H7 (cell line): Measurements from ENCODE around the gene ARHGAP4. TPM values are rescaled to one million over a fixed set of nuclear protein-coding genes. Genes with fewer than 3 reads are reported as not detected.

Source experiments
- DNase-seq: peaks from one replicate; pipeline ENCODE4 v3.0.0; 2012
- H3K27me3 ChIP-seq: 2 replicates; pipeline ENCODE4 v1.6.0; 2011; ENCODE audit warnings: mild to moderate bottlenecking, low read length; ENCODE audit not compliant: control insufficient read depth, insufficient read depth
- H3K36me3 ChIP-seq: replicated peaks from 2 replicates; pipeline ENCODE4 v1.5.1; 2011; ENCODE audit warnings: low read length; ENCODE audit not compliant: control insufficient read depth, insufficient read depth
- H3K4me3 ChIP-seq: 2 replicates; pipeline ENCODE4 v1.5.1; 2011; ENCODE audit warnings: low read depth, mild to moderate bottlenecking, control low read depth, low read length, moderate library complexity; ENCODE audit not compliant: insufficient read depth
- total RNA-seq: library from RNA; depleted of rRNA; stranded (reverse); fragments of >200 nt; shearing (Covaris generic); gene quantifications from 2 replicates; pipeline ENCODE4 v1.2.3, GENCODE V29; 2014

ARHGAP4 gene
- total RNA-seq, 1 experiment from 2014 or later = 39.4 TPM

DNA sequence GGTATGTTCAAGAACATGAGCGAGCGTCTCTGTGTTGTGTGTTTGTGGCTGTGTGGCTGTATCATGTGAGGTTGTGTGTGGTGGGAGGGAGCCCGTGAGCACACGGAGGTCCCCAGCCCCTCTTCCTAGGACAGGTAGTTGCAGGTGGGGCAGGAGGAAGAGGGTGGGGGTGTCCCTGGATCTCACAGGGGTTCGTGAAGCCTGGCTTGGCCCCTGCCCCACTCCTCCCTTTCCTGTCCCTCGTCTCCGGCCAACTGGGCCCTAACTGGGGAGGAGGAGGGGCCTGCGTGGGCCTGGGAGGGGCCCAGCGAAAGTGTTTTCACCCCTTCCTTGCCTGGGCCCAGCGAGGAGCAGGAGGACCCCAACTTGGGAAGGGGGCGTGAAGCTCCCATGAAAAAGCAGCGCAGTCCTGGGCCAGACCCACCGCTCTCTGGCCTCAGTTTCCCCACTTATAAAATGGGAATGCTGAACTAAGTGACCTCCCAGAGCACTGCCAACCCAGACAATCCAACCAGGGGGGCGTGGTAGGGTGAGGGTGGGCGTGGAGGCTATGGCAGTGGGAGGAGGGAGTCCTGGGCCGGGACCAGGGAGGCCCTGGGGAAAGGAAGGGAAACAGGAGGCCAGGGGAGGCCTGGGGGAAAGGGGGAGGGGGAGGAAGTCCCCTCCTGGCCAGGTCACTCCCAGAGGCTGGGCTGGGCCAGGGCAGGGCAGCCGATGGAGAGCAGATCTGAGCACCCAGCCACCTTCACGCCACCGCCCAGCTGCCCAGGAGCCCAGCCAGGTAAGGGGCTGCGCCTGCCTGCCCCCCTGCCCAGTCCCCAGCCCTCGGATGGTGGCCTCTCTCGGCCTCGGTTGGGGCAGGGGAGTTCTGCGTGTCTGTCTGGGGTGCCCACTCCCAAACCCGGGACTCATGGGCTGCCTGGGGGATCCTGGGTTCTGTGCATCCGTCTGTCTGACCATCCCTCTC lies 21.8 kb downstream of the ARHGAP4 start, which contains the start of gene AVPR2:
AVPR2 (plus strand) TSS at position 683 of the 967 bp plus-strand sequence. CDS start 473 bp downstream, outside the sequence.
- Histone ChIP-seq H3K4me3 (no peak within 1 kb of the TSS), H3K27me3 (no peaks in the 10 kb centered on the region), H3K36me3 (no peaks in the 10 kb centered on the region; the same call in 1 of the 2 replicates)
- peak; percentile 66 for DNase-seq

DNA sequence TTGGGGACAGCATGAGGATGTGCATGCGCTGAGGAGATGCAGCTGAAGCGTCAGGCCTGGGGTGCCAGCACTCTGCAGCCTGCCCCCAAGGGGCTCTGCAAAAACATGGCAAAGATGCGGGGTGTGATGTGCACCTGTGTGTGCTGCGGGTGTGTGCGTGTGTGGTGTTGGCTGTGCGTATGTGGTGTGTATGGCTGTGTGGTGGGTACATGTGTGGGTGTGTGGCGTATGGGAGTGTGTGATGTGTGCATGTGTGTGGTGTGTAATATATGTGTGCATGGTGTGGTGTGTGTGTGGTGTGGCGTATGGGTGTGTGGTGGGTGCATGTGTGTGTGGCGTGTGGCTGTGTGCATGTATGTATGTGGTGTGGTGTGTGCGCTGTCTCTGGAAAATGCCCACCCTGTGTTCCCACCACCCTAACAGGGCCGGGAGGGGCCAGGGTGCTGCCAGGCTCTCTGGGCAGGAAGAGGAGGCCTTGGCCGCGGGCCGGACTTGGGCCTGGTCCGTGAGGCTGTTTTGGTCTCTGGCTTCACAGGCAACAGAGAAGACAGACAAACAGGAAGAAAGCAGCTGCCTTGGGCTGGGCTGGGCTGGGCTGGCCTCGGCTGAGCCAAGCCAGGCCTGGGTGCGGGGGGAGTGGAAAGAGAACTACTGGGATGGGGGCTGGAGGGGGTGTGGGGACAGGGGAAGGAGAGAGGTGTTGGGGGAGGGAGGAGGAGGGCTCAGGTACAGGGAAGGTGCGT lies 22.7 kb downstream of the ARHGAP4 start:
- DNase-seq = peak; percentile 58

DNA sequence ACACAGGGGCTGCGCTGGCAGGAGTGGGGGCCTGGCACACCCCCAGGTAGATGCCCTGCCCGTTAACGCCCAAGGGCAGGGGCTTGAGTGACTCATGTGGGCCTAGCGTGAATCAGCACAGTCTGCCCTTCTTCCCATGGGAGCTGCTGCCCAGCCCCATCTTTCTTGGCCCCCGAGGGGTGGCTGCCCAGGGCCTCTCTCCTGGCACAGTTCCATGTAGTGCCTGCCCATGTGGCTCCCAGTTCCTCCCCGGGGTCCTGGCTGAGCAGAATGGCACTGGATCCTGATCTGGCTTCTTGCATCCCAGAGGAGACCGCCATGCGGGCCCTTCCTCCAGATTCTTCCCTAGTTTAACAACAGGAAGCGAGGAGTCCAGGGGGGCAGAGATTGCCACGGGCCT lies 23.7 kb downstream of the ARHGAP4 start:
- H3K27me3 ChIP-seq = no peaks in the 10 kb centered on the region
- peak; percentile 40 for DNase-seq
- H3K4me3 ChIP-seq = no peak overlapping the region

More for the DNA sequence above, 22.7 kb downstream of the ARHGAP4 start:
- Histone ChIP-seq H3K36me3 (no peaks in the 10 kb centered on the region), H3K27me3 (no peaks in the 10 kb centered on the region), H3K4me3 (no peak overlapping the region)

DNA sequence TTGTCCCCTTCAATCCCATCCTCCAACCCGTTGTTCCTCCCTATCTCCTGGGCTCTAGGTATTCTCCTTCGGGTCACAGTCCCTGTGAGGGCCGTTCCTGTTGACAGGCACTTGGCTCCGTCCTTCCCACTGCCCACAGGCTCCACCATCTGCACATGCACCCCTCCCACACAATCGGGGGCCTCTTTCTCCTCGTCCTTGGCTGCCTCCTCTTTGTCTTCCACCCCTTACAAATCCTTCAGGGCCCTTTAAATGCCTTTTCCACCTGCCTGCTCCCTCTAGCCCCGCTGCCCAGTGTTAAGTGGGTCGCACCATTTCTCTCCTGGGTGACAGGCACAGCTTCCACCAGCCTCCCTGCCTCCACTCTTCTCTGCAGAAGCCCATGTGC lies 24.3 kb downstream of the ARHGAP4 start:
- Histone ChIP-seq H3K27me3 (no peaks in the 10 kb centered on the region), H3K36me3 (no peaks in the 10 kb centered on the region), H3K4me3 (no peak overlapping the region)
- no peak for DNase-seq

More for the DNA sequence above, 23.7 kb downstream of the ARHGAP4 start:
- no peaks in the 10 kb centered on the region for H3K36me3 ChIP-seq

DNA sequence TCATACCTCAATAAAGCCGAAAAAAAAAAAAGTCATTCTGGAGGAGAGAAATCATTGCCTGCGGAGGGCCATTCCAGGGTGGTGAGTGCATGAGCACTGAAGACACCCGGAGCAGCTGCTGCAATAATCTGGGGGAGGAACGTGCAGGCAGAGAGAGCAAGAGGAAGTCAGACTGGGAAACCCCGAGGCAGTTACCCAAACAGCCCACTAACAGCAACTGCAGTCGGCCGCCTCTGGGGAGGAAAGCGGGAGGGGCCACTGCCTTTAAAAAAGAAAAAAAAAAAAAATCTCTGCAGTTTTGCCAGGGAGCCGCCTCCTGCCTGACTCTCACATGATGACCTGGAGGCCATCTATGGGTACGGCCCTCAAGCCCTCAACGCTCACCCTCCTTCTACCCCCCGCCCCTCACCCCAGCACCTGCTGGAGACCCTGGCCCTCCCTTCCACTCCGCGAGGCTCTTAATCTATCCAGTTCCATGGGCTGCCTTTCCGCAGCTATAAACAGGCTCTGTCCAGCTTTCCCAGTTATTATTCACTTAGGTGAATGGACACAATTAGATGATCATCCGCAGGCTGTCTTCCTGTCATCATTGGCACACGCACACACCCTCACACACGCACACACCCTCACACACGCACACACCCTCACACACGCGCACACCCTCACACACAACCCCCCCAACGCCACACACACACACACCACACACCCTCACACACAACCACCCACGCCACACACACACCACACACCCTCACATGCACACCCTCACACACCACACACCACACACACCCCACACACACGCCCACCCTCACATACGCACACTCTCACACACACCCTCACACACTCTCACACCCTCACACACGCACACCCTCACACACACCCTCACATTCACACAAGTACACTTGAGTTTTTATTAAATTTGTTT lies 25.0 kb downstream of the ARHGAP4 start:
- peak; percentile 76 for DNase-seq
- Histone ChIP-seq H3K27me3 (no peaks in the 10 kb centered on the region), H3K36me3 (no peaks in the 10 kb centered on the region), H3K4me3 (no peak overlapping the region)

DNA sequence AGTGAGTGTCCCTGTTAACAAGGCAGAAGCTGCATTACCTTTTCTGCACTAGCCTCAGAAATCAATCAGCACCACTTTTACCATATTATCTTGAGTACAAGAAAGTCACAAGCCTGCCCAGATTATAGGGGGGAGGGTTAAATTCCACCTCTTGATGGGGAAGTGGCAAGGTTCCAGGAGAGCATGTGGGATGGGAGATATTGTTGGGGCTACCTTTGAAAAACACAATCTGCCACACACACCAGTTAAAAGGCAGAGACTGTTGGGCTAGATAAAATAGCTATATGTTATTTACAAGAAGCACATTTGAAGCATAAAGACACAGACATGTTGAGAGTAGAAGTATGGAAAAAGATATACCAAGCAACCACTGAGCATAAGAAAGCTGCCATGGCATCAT lies 28.2 kb downstream of the ARHGAP4 start:
- Histone ChIP-seq H3K27me3 (no peaks in the 10 kb centered on the region), H3K4me3 (no peak overlapping the region), H3K36me3 (no peaks in the 10 kb centered on the region)
- no peak for DNase-seq

DNA sequence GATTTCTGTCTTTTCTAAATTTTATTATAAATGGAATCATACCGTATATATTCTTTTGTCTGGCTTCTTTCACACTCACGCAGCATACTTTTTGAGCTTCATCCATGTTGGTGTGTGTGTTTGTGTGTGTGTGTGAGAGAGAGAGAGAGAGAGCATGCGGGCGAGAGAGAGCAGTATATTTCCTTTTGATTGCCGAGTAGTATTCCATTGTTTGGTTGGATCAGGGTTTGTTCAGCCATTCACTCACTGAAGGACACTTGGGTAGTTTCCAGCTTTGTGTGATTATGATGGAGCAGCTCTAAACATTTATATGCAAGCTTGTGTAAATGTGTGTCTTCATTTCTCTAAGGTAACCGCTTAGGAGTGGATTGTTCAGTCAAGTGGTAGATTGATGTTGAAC lies 36.9 kb downstream of the ARHGAP4 start:
- DNase-seq = no peak

DNA sequence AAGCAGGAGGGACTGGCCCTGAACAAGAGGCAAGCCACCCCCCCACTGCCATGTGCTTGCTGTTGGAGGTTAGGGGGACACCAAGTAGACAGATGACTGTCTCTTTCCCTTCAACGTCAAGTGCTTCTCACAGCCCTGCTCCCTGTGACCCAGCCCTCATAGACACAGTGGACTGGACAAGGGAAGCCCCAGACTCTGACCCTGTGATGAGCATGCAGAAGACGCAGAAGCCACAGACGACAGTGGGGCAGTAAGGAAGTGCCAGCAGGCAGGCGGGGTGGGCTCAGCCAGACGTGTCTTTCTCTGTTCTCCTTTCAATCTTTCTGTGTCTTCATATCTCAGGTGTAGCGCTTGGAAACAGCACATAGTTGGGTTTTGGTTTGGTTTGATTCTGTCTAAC lies 37.7 kb downstream of the ARHGAP4 start:
- no peak for DNase-seq
- Histone ChIP-seq H3K36me3 (no peaks in the 10 kb centered on the region), H3K4me3 (no peak overlapping the region), H3K27me3 (peaks cover 1% of the 10 kb centered on the region; the same call in 1 of the 2 replicates)

More for the DNA sequence above, 36.9 kb downstream of the ARHGAP4 start:
- Histone ChIP-seq H3K4me3 (no peak overlapping the region), H3K36me3 (no peaks in the 10 kb centered on the region), H3K27me3 (peaks cover 1% of the 10 kb centered on the region; the same call in 1 of the 2 replicates)

DNA sequence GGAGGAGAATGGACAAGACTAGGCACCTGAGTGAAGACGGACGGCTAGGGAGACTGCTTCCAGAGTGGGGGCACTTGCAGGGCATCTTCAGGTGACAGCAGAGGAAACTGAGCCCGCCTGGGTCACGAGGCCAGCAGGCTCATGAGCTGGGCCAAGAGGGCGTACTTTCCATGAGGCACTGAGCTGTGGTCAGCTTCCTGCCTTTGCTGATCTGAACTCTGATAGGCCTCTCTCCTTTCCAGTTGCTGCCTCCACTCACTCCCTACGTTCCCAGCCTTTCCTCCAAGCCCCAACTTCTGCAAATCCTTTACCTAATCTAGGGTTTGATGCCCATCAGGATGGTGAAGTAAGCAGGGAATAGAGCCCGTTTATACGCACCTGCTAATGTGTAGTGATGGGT lies 38.7 kb downstream of the ARHGAP4 start:
- Histone ChIP-seq H3K36me3 (no peaks in the 10 kb centered on the region), H3K4me3 (no peak overlapping the region), H3K27me3 (peaks cover 1% of the 10 kb centered on the region; the same call in 1 of the 2 replicates)
- no peak for DNase-seq

DNA sequence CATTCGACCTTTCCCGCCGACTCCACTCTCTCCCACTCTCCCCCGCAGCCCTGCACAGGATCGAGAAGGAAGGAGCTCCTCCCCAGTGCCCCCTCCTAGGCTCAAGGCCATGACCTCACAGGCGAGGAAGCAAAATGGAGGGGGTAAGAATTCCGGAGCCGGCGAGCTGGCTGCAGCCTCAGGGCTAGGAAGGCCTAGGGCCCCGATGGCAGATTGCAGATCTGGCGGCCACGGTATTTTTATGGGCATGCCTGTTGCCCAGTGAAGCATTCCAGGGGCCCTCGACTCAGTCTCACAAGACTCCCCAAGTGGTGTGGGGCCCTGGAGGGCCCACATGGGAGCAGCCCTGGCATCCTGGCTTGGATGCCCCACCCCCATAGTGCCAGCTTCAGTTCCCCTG lies 39.1 kb downstream of the ARHGAP4 start:
- Histone ChIP-seq H3K36me3 (no peaks in the 10 kb centered on the region), H3K27me3 (peaks cover 1% of the 10 kb centered on the region; the same call in 1 of the 2 replicates), H3K4me3 (peak overlapping the region; percentile 54)
- no peak for DNase-seq

DNA sequence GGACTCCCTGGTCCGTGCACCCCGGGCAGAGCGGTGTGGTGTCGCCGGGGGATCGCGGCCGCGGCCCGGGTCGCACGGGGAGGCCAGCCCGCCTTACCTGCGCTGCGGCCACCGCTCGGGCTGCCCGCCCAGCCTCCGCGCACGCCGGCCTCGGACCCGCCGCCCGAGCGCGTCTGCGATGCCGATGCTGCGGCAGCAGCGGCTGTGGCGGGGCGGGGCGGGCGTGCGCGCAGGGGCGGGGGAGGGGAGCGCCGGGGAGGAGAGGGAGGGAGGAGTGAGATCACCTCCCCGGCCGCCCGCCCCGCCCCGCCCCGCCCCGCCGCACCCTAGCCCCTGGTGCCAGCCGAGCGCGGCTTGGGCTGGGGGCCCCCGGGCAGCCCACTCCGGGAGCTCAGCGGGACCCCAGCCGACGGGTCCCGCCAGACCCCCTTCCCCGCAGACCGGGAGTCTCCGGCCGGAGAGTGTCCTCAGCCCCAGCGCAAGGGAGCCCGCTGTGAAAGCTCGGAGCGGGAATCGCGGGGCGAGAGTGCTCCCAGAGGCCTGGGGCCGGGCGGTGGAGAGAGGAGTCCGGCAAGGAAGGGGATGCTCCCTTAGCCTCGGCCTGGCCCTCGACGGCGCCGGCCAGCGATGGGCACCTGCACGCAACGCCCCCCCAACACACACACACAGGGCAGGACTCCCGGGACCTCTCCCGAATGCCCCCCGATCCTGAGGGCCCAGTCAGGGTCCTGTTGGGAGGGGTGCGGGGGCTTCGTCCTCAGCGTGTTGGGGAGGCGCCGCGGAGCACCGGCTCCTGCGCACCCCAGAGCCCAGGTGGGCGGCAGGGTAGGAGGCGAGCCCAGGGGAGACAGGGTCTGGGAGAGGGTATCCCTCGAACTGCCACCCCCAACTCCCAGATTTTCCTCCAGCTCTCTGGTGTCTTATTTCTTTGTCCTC lies 39.8 kb downstream of the ARHGAP4 start, which contains the start of gene L1CAM:
L1CAM (minus strand) TSS at position 206 of the 936 bp plus-strand sequence. CDS start 10,337 bp downstream, outside the sequence.
- peak; percentile 89 for DNase-seq
- peak within 1 kb of the TSS; percentile 54 for H3K4me3 ChIP-seq
- H3K36me3 ChIP-seq = no peaks in the 10 kb centered on the region
- peaks cover 1% of the 10 kb centered on the region; the same call in 1 of the 2 replicates for H3K27me3 ChIP-seq

DNA sequence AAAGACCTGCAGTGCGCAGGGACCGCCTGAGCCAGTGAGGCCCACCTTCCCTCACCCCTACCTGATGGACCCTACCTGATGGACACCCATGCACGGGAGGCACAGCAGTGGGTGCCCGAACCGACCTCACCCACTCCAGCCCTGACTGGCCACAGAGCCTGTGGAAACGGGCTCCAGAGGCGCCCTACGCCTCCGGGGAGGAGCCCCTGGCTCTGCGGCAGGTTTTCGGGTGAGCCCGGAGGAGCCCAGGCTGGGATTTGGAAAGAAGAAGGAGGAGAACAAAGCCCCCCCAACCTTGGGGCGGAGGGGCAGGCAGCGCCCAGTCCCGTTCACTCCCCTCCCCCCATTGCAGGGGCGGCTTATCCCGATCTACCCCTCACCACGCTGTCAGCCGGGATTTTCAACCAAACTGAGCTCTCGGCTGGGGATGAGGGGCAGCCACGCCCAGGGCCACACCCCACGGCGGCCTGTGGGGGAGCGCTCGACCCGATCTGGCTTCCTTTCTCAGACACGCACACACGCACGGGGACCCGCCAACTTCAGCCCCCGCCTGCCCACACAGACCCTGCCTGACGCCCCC lies 40.8 kb downstream of the ARHGAP4 start:
- H3K27me3 ChIP-seq = peaks cover 1% of the 10 kb centered on the region; the same call in 1 of the 2 replicates
- peak overlapping the region; percentile 48 for H3K4me3 ChIP-seq
- no peaks in the 10 kb centered on the region for H3K36me3 ChIP-seq
- DNase-seq = peak; percentile 72
